Stimulated activated CD8-positive, alpha-beta memory T cell treated with anti-CD3 and anti-CD28 coated beads, Interleukin-12 subunit alpha, Interleukin-12 subunit beta, amount 100 ng/mL, for 4 hours (primary cell): ENCODE data around the gene EFR3B.
"Not testable (repeated sequence)": the region's sequence is repeated elsewhere in the genome, so short reads cannot be mapped to it uniquely, and the experiment has no call there.

Experiments used
- DNase-seq: peaks from one replicate; pipeline ENCODE4 v3.0.0-alpha.2; 2020; ENCODE audit warnings: low read depth

EFR3B gene

GRCh38 chr2:25041928-25042320 is at the start of gene EFR3B:
EFR3B (plus strand) TSS chr2:25042076; CDS start chr2:25042313, 237 bp downstream.
- DNase-seq, result peak; percentile 78

GRCh38 chr2:24993406-24994145 is 48.3 kb upstream of the EFR3B start:
- DNase-seq, result no peak

GRCh38 chr2:24994146-24994724 is 47.6 kb upstream of the EFR3B start:
- DNase-seq, result no peak

- not testable (repeated sequence) for DNase-seq
Observed at GRCh38 chr2:24999097-24999496, 42.8 kb upstream of the EFR3B start.

GRCh38 chr2:25000036-25000435 is 41.8 kb upstream of the EFR3B start:
- DNase-seq, result no peak

- DNase-seq, result no peak
Observed at GRCh38 chr2:25000503-25001324, 41.2 kb upstream of the EFR3B start.

- no peak for DNase-seq
Observed at GRCh38 chr2:25001325-25001637, 40.6 kb upstream of the EFR3B start.

- no peak for DNase-seq
Observed at GRCh38 chr2:25002066-25002465, 39.8 kb upstream of the EFR3B start.

GRCh38 chr2:25009954-25010353 is 31.9 kb upstream of the EFR3B start:
- no peak for DNase-seq

GRCh38 chr2:25011342-25011741 is 30.5 kb upstream of the EFR3B start:
- DNase-seq, result not testable (repeated sequence)

- DNase-seq, result no peak
Observed at GRCh38 chr2:25014631-25015030, 27.2 kb upstream of the EFR3B start.

- no peak for DNase-seq
Observed at GRCh38 chr2:25018681-25019080, 23.2 kb upstream of the EFR3B start.

- DNase-seq, result no peak
Observed at GRCh38 chr2:25021791-25022362, 20.0 kb upstream of the EFR3B start.

GRCh38 chr2:25023333-25023732 is 18.5 kb upstream of the EFR3B start:
- DNase-seq, result no peak

GRCh38 chr2:25025229-25026007 is 16.5 kb upstream of the EFR3B start:
- no peak for DNase-seq

- DNase-seq, result no peak
Observed at GRCh38 chr2:25026008-25026530, 15.8 kb upstream of the EFR3B start.

GRCh38 chr2:25029183-25029554 is 12.7 kb upstream of the EFR3B start:
- DNase-seq, result no peak

GRCh38 chr2:25030702-25031101 is 11.2 kb upstream of the EFR3B start:
- DNase-seq, result no peak

- no peak for DNase-seq
Observed at GRCh38 chr2:25032094-25032493, 9.8 kb upstream of the EFR3B start.

GRCh38 chr2:25032901-25033300 is 9.0 kb upstream of the EFR3B start:
- DNase-seq, result no peak

GRCh38 chr2:25034081-25034480 is 7.8 kb upstream of the EFR3B start:
- no peak for DNase-seq
